Activated effector memory CD4-positive, alpha-beta T cell treated with anti-CD3 and anti-CD28 coated beads, Interleukin-2, amount 50 U/mL, for 16 hours (primary cell): ENCODE measurements around the gene ZBTB20.

Experiments
- DNase-seq: peaks from one replicate; pipeline ENCODE4 v3.0.0-alpha.2; 2020

ZBTB20 gene

GRCh38 chr3:114557791-114558190 is 589.3 kb downstream of the ZBTB20 start:
- DNase-seq = no peak

GRCh38 chr3:114556657-114557213 is 590.4 kb downstream of the ZBTB20 start:
- DNase-seq = no peak

- no peak for DNase-seq
Observed at GRCh38 chr3:114554731-114555130, 592.4 kb downstream of the ZBTB20 start.

- DNase-seq = no peak
Observed at GRCh38 chr3:114553949-114554593, 593.0 kb downstream of the ZBTB20 start.

- no peak for DNase-seq
Observed at GRCh38 chr3:114552527-114552812, 594.6 kb downstream of the ZBTB20 start.

- DNase-seq = no peak
Observed at GRCh38 chr3:114551770-114552526, 595.1 kb downstream of the ZBTB20 start.

DNA sequence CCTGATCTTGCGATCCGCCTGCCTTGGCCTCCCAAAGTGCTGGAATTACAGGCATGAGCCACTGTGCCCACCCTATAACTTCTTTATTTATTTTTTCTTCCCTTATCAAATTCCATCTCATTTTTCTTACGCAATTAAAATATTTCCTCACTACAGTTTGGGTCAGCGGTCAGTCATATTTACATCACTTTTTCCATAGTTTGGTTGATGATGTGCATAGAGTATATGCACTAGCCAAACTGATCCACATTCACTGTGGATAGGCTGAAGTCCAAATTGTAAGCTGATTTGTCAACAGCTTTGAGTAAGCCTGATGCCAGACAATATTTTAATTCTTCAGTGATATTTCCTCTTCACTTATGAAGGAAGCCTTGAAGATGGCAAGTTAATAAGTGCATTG is 596.9 kb downstream of the ZBTB20 start:
- no peak for DNase-seq

DNA sequence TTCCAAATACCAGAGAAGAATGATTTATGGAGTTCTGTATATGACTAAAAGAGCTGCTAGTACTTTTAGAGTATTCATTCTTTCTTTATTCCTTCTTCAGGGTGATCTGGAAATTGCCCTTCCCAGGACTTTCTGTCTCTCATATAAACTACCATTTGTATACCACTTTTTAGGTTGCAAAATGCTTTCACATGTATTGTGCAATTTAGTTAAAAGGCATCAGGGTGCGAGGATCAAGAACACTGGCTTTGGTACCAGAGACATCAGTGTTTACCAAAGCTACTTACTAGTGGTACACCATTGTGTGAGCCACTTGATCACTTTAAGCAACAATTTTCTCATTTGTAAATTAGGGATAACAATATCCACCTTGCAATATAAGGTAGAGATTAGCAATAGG is 601.9 kb downstream of the ZBTB20 start:
- no peak for DNase-seq

DNA sequence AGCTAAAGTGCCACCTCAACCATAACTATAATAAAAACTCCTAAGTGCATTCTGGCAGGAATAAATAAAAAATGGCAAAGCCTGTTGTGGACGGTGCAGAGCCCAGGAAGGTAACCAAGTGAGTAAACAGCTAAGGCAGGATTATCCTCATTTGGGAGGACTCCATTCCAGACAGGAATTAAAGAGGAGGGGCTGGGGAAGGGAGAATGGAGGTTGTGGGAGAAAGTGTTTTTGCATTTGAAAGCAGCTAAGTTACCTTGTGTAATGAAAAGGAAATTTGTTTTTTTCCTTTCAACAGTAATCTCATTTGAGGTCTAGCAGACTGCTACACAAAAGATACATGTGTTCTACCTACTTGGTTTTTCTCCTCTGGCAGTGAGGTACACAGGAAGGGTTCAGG is 604.7 kb downstream of the ZBTB20 start:
- no peak for DNase-seq

GRCh38 chr3:114539525-114539924 is 607.6 kb downstream of the ZBTB20 start:
- no peak for DNase-seq

- DNase-seq = no peak
Observed at GRCh38 chr3:114538211-114538610, 608.9 kb downstream of the ZBTB20 start.

GRCh38 chr3:114528517-114528916 is 618.6 kb downstream of the ZBTB20 start:
- DNase-seq = no peak

DNA sequence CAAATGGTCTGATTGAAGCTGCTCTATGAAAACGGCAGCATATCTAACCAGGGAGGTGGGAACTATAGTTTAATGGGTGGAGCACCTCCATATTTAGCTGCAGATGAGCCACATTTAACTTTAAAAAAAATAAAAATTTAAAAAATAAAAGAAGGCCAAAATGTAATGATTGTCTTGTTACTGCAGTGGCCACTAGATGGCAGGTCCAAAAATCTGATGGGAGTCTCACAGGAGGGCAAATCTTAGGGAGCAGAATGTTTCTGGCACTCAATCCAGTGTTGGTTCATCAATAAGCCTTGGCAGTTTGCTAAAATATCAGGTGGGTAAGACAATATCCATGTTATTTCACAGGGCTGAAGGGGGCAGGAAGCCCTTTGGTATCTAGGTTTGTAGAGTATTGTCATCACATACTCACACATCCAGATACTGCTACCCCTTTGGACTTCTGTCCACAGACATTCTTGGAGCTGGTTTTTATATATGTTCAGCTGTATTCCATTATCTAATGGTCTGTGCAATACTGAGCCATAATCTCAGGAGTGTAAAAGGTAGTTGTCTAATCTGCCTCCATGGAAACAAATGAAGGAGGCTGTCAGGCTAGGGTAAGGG is 619.9 kb downstream of the ZBTB20 start:
- no peak for DNase-seq

GRCh38 chr3:114525278-114525677 is 621.8 kb downstream of the ZBTB20 start:
- DNase-seq = no peak

DNA sequence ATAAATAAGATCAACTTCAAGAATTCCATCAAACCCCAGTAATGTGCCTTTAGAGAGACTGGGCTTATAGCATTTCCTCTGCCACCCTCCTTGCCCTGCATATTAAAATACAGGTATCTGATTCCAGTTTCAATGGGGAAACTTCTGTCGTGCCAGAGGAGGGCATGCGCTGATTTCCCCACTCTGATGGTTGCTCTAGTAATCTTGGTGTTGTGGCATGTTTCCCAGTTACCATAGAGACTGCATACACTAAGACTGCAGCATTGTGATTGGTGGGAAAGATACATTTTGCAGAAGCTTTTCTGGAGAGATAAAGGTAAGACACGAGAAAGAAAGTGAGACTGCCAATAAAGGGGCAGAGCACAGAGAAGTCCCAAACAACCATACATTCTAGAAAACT is 627.7 kb downstream of the ZBTB20 start:
- no peak for DNase-seq

- DNase-seq = no peak
Observed at GRCh38 chr3:114518206-114518808, 628.8 kb downstream of the ZBTB20 start.

GRCh38 chr3:114510201-114510600 is 636.9 kb downstream of the ZBTB20 start:
- no peak for DNase-seq

- no peak for DNase-seq
Observed at GRCh38 chr3:114509756-114510155, 637.3 kb downstream of the ZBTB20 start.

DNA sequence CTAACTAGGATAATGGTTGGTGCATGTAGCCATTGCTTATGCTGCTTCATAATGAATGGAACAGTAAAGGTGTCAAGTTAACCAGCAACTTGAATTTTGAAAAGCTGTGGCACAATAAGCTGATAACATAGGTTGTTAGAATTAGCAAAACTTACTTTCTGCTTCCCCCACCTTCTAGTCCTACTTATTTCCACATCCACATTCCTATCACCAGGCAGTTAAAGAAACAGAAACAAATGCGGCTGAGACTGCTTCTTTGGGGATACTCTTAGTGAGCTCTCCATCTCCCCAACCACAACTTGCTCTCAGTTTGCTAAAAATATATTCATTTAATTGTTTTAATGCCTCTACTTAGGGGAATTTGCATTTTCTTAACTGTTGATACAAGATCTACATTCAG is 638.1 kb downstream of the ZBTB20 start:
- DNase-seq = no peak

- DNase-seq = no peak
Observed at GRCh38 chr3:114508208-114508607, 638.9 kb downstream of the ZBTB20 start.

GRCh38 chr3:114506591-114507300 is 640.3 kb downstream of the ZBTB20 start:
- no peak for DNase-seq

GRCh38 chr3:114504941-114505628 is 642.0 kb downstream of the ZBTB20 start:
- DNase-seq = no peak
